GM23338 (cell line): ENCODE results near the gene RNF41. TPM values are rescaled to one million over a fixed set of nuclear protein-coding genes. Genes with fewer than 3 reads are reported as not detected.

ENCODE experiments used
- ATAC-seq: fragments of 200-7000 bp; cut with Tn5 transposase; 3 replicates; pipeline ENCODE4 v1.9.1; 2020
- DNase-seq: peaks from one replicate; pipeline ENCODE4 v3.0.0-alpha.2; 2015; ENCODE audit warnings: low spot score
- H2AFZ ChIP-seq: fragments of 200-600 bp; sonication (generic); 2 replicates; pipeline ENCODE4 v1.8.0; 2016; ENCODE audit warnings: antibody characterized with exemption, mild to moderate bottlenecking, moderate library complexity
- H3F3A ChIP-seq: fragments of 200-600 bp; sonication (generic); replicated peaks from 2 replicates; pipeline ENCODE4 v1.8.0; 2017; ENCODE audit warnings: antibody characterized with exemption, mixed run types, low read depth
- H3K27ac ChIP-seq: fragments of 200-600 bp; sonication (generic); 2 replicates; pipeline ENCODE4 v1.6.1; 2016; ENCODE audit warnings: low read depth
- H3K27me3 ChIP-seq: fragments of 200-600 bp; sonication (generic); 2 replicates; pipeline ENCODE4 v1.8.0; 2016; ENCODE audit warnings: mild to moderate bottlenecking, mixed run types, moderate library complexity; ENCODE audit not compliant: insufficient read depth
- H3K36me3 ChIP-seq: fragments of 200-600 bp; sonication (generic); 2 replicates; pipeline ENCODE4 v1.8.0; 2016; ENCODE audit warnings: mild to moderate bottlenecking; ENCODE audit not compliant: insufficient read depth
- H3K4me1 ChIP-seq: fragments of 200-600 bp; sonication (generic); 2 replicates; pipeline ENCODE4 v1.8.0; 2016; ENCODE audit warnings: mild to moderate bottlenecking, moderate library complexity; ENCODE audit not compliant: insufficient read depth
- H3K4me2 ChIP-seq: fragments of 200-600 bp; sonication (generic); 2 replicates; pipeline ENCODE4 v1.7.1; 2017; ENCODE audit warnings: mixed run types
- H3K4me3 ChIP-seq: fragments of 200-600 bp; sonication (generic); 2 replicates; pipeline ENCODE4 v1.6.1; 2016; ENCODE audit warnings: mixed run types
- H3K79me2 ChIP-seq: fragments of 200-600 bp; sonication (generic); replicated peaks from 2 replicates; pipeline ENCODE4 v1.8.0; 2017; ENCODE audit warnings: mild to moderate bottlenecking; ENCODE audit not compliant: insufficient read depth
- H3K9me2 ChIP-seq: fragments of 200-600 bp; sonication (generic); 2 replicates; pipeline ENCODE4 v1.8.0; 2017; ENCODE audit not compliant: insufficient read depth
- H4K20me1 ChIP-seq: fragments of 200-600 bp; sonication (generic); replicated peaks from 2 replicates; pipeline ENCODE4 v1.8.0; 2017; ENCODE audit warnings: mild to moderate bottlenecking; ENCODE audit not compliant: insufficient read depth
- H3K27ac Mint-ChIP-seq: 2 replicates; pipeline ENCODE4 v1.8.0; 2020; ENCODE audit warnings: inconsistent platforms, mild to moderate bottlenecking, moderate library complexity, mixed read lengths
- H3K27me3 Mint-ChIP-seq: 3 replicates; pipeline ENCODE4 v1.8.0; 2022; ENCODE audit warnings: low read depth, mild to moderate bottlenecking, moderate library complexity, mixed read lengths, inconsistent platforms; ENCODE audit not compliant: insufficient read depth, poor library complexity
- H3K36me3 Mint-ChIP-seq: 3 replicates; pipeline ENCODE4 v1.8.0; 2021; ENCODE audit warnings: low read depth, mild to moderate bottlenecking, inconsistent platforms, moderate library complexity, mixed read lengths
- H3K4me1 Mint-ChIP-seq: 3 replicates; pipeline ENCODE4 v1.8.0; 2020; ENCODE audit warnings: mild to moderate bottlenecking, inconsistent platforms, mixed read lengths
- H3K4me3 Mint-ChIP-seq: 3 replicates; pipeline ENCODE4 v1.8.0; 2021; ENCODE audit warnings: moderate library complexity, mild to moderate bottlenecking, inconsistent platforms, mixed read lengths
- H3K9me3 Mint-ChIP-seq: 3 replicates; pipeline ENCODE4 v1.8.0; 2020; ENCODE audit warnings: moderate library complexity, mild to moderate bottlenecking, inconsistent platforms, mixed read lengths
- CREB1 ChIP-seq: fragments of 250-450 bp; sonication (Bioruptor Pico); IDR thresholded peaks from 2 replicates; pipeline ENCODE4 v1.5.0; 2020; ENCODE audit warnings: low read depth, mild to moderate bottlenecking, moderate library complexity
- EZH2phosphoT487 ChIP-seq: fragments of 200-600 bp; sonication (generic); IDR thresholded peaks from one replicate; pipeline ENCODE4 v1.8.1; 2018; ENCODE audit warnings: antibody characterized with exemption; ENCODE audit not compliant: unreplicated experiment
- JUNB ChIP-seq: IDR thresholded peaks from one replicate; pipeline ENCODE4 v1.6.1; 2016; ENCODE audit warnings: antibody characterized with exemption; ENCODE audit not compliant: unreplicated experiment
- POLR2AphosphoS5 ChIP-seq: IDR thresholded peaks from 2 replicates; pipeline ENCODE4 v1.6.1; 2016; ENCODE audit warnings: antibody characterized with exemption, low read depth
- STAT1 ChIP-seq: IDR thresholded peaks from one replicate; pipeline ENCODE4 v1.6.1; 2016; ENCODE audit warnings: antibody characterized with exemption; ENCODE audit not compliant: unreplicated experiment
- ZNF114 ChIP-seq: fragments of 250-450 bp; sonication (Bioruptor Pico); IDR thresholded peaks from 2 replicates; pipeline ENCODE4 v1.5.0; 2020; ENCODE audit warnings: mild to moderate bottlenecking, moderate library complexity
- ZNF331 ChIP-seq: fragments of 250-450 bp; sonication (Bioruptor Pico); IDR thresholded peaks from 2 replicates; pipeline ENCODE4 v1.5.0; 2020; ENCODE audit warnings: low read depth, mild to moderate bottlenecking, moderate library complexity
- polyA plus RNA-seq: library from polyadenylated mRNA; unstranded; fragments of >200 nt; fragmentation: Nextera tagmentation; extraction: Ambion mirVana; gene quantifications from 2 replicates; pipeline ENCODE4 v1.2.1, GENCODE V29; 2016
- total RNA-seq: library from RNA; depleted of rRNA; stranded (reverse); fragments of >200 nt; shearing (Covaris generic); gene quantifications from 2 replicates; pipeline ENCODE4 v1.2.3, GENCODE V29; 2014
- TF ChIP-seq, protein P1 (sequence below): fragments of 250-450 bp; sonication (Bioruptor Pico); IDR thresholded peaks from 2 replicates; pipeline ENCODE4 v1.5.0; 2020; ENCODE audit warnings: mild to moderate bottlenecking, moderate library complexity
- TF ChIP-seq, protein P2 (sequence below): IDR thresholded peaks from one replicate; pipeline ENCODE4 v1.6.1; 2018; ENCODE audit warnings: antibody characterized with exemption; ENCODE audit not compliant: unreplicated experiment
- TF ChIP-seq, protein P3 (sequence below), 2 experiments: fragments of 200-600 bp in 1 of 2; sonication (generic) in 1 of 2; conservative IDR thresholded peaks; 2 replicates each; pipeline versions ENCODE4 v1.5.1 to v1.6.1; 2016 to 2017; ENCODE audit warnings: antibody characterized with exemption in 2 of 2, low read depth in 2 of 2, mild to moderate bottlenecking in 2 of 2, moderate library complexity in 1 of 2

Gene RNF41
- total and polyA plus RNA-seq, 2 experiments from 2014 or later: 15.3 to 77.1 TPM

DNA sequence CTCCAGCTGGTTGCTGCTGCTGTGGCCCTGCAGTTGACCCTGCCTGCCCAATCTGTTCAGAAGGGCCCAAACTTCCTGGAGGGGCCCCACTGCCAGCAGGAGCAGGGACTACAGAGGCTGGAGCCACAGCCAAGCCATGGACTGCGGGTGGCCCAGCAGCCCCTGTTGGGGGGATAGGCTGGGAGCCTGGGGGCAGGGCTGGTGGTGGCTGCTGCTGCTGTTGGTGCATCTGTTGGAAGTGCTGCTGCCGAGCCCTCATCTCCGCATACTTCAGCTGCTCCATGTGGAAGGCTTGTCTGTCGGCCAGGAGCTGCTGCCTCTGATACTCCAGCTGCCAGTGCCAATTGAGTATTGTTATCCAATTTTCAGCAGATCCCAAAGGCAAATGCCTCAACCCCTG, 56.4 kb downstream of the RNF41 start:
- Histone ChIP-seq H3K4me1 (peaks cover 30% of the 10 kb centered on the region), H3K4me2 (no peak overlapping the region), H3K36me3 (peaks cover 62% of the 10 kb centered on the region), H3K79me2 (0 out of 2 replicates have a peak, but pooled peaks cover 10% of the 10 kb centered on the region), H2AFZ (no peak overlapping the region), H3K4me3 (no peak overlapping the region), H3K27ac (0 out of 2 replicates have a peak overlapping the region, but pooled peaks have one; percentile 63), H4K20me1 (peaks cover 25% of the 10 kb centered on the region), H3K9me2 (no peaks in the 10 kb centered on the region), H3K27me3 (no peaks in the 10 kb centered on the region), H3F3A (peaks cover 51% of the 10 kb centered on the region)
- Mint-ChIP-seq H3K27ac (peak overlapping the region; percentile 18; the same call in 1 of the 2 replicates), H3K9me3 (no peaks in the 10 kb centered on the region), H3K4me1 (peaks cover 35% of the 10 kb centered on the region), H3K4me3 (no peak overlapping the region), H3K36me3 (peaks cover 93% of the 10 kb centered on the region), H3K27me3 (peaks cover 34% of the 10 kb centered on the region)
- peak; percentile 1; the same call in 2 of the 3 replicates for ATAC-seq
- no peak for DNase-seq
- no peak for TF ChIP-seq EZH2phosphoT487
- TF ChIP-seq ZNF331 (CRISPR knock-in tag): no peak
- no peak for TF ChIP-seq POLR2AphosphoS5
- TF ChIP-seq CREB1 (CRISPR knock-in tag): no peak
- TF ChIP-seq, protein P1, sequence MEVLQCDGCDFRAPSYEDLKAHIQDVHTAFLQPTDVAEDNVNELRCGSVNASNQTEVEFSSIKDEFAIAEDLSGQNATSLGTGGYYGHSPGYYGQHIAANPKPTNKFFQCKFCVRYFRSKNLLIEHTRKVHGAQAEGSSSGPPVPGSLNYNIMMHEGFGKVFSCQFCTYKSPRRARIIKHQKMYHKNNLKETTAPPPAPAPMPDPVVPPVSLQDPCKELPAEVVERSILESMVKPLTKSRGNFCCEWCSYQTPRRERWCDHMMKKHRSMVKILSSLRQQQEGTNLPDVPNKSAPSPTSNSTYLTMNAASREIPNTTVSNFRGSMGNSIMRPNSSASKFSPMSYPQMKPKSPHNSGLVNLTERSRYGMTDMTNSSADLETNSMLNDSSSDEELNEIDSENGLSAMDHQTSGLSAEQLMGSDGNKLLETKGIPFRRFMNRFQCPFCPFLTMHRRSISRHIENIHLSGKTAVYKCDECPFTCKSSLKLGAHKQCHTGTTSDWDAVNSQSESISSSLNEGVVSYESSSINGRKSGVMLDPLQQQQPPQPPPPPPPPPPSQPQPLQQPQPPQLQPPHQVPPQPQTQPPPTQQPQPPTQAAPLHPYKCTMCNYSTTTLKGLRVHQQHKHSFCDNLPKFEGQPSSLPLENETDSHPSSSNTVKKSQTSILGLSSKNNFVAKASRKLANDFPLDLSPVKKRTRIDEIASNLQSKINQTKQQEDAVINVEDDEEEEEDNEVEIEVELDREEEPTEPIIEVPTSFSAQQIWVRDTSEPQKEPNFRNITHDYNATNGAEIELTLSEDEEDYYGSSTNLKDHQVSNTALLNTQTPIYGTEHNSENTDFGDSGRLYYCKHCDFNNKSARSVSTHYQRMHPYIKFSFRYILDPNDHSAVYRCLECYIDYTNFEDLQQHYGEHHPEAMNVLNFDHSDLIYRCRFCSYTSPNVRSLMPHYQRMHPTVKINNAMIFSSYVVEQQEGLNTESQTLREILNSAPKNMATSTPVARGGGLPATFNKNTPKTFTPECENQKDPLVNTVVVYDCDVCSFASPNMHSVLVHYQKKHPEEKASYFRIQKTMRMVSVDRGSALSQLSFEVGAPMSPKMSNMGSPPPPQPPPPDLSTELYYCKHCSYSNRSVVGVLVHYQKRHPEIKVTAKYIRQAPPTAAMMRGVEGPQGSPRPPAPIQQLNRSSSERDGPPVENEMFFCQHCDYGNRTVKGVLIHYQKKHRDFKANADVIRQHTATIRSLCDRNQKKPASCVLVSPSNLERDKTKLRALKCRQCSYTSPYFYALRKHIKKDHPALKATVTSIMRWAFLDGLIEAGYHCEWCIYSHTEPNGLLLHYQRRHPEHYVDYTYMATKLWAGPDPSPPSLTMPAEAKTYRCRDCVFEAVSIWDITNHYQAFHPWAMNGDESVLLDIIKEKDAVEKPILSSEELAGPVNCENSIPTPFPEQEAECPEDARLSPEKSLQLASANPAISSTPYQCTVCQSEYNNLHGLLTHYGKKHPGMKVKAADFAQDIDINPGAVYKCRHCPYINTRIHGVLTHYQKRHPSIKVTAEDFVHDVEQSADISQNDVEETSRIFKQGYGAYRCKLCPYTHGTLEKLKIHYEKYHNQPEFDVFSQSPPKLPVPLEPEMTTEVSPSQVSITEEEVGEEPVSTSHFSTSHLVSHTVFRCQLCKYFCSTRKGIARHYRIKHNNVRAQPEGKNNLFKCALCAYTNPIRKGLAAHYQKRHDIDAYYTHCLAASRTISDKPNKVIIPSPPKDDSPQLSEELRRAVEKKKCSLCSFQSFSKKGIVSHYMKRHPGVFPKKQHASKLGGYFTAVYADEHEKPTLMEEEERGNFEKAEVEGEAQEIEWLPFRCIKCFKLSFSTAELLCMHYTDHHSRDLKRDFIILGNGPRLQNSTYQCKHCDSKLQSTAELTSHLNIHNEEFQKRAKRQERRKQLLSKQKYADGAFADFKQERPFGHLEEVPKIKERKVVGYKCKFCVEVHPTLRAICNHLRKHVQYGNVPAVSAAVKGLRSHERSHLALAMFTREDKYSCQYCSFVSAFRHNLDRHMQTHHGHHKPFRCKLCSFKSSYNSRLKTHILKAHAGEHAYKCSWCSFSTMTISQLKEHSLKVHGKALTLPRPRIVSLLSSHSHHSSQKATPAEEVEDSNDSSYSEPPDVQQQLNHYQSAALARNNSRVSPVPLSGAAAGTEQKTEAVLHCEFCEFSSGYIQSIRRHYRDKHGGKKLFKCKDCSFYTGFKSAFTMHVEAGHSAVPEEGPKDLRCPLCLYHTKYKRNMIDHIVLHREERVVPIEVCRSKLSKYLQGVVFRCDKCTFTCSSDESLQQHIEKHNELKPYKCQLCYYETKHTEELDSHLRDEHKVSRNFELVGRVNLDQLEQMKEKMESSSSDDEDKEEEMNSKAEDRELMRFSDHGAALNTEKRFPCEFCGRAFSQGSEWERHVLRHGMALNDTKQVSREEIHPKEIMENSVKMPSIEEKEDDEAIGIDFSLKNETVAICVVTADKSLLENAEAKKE (CRISPR knock-in tag): no peak

DNA sequence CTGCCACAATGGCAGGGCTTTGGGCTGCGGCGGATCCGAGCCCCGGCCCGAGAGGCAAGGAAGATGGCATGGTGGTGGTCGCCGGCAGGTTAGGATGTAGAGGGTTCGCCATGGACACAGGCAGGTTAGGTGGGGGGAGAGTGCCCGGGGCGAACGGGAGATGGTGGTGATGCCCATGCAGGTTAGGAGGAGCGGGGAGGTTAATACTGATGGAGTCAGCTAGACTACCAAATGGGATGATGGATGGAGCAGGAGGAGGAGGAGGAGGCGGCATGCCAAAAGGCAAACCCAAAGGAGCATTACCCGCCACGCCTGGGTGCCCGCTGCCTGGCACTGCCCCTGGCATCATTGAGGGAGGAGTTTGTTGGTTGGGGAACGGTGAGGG, 57.4 kb downstream of the RNF41 start:
- Histone ChIP-seq H3K4me1 (peaks cover 40% of the 10 kb centered on the region), H3K4me2 (no peak overlapping the region), H3K36me3 (peaks cover 67% of the 10 kb centered on the region), H3K27me3 (no peaks in the 10 kb centered on the region), H3F3A (peaks cover 59% of the 10 kb centered on the region), H3K27ac (0 out of 2 replicates have a peak overlapping the region, but pooled peaks have one; percentile 98), H4K20me1 (peaks cover 25% of the 10 kb centered on the region), H3K4me3 (no peak overlapping the region), H3K9me2 (no peaks in the 10 kb centered on the region), H3K79me2 (peaks cover 20% of the 10 kb centered on the region), H2AFZ (no peak overlapping the region)
- Mint-ChIP-seq H3K27me3 (peaks cover 36% of the 10 kb centered on the region), H3K4me1 (peaks cover 46% of the 10 kb centered on the region), H3K27ac (no peak overlapping the region; the same call in 1 of the 2 replicates), H3K36me3 (peaks cover 93% of the 10 kb centered on the region), H3K9me3 (no peaks in the 10 kb centered on the region), H3K4me3 (no peak overlapping the region)
- 0 out of 3 replicates have a peak, but pooled peaks have one; percentile 0 for ATAC-seq
- DNase-seq: no peak
- TF ChIP-seq JUNB: no peak
- TF ChIP-seq ZNF114 (CRISPR knock-in tag): no peak
- TF ChIP-seq ZNF331 (CRISPR knock-in tag): no peak
- TF ChIP-seq STAT1: no peak
- TF ChIP-seq, protein P2, sequence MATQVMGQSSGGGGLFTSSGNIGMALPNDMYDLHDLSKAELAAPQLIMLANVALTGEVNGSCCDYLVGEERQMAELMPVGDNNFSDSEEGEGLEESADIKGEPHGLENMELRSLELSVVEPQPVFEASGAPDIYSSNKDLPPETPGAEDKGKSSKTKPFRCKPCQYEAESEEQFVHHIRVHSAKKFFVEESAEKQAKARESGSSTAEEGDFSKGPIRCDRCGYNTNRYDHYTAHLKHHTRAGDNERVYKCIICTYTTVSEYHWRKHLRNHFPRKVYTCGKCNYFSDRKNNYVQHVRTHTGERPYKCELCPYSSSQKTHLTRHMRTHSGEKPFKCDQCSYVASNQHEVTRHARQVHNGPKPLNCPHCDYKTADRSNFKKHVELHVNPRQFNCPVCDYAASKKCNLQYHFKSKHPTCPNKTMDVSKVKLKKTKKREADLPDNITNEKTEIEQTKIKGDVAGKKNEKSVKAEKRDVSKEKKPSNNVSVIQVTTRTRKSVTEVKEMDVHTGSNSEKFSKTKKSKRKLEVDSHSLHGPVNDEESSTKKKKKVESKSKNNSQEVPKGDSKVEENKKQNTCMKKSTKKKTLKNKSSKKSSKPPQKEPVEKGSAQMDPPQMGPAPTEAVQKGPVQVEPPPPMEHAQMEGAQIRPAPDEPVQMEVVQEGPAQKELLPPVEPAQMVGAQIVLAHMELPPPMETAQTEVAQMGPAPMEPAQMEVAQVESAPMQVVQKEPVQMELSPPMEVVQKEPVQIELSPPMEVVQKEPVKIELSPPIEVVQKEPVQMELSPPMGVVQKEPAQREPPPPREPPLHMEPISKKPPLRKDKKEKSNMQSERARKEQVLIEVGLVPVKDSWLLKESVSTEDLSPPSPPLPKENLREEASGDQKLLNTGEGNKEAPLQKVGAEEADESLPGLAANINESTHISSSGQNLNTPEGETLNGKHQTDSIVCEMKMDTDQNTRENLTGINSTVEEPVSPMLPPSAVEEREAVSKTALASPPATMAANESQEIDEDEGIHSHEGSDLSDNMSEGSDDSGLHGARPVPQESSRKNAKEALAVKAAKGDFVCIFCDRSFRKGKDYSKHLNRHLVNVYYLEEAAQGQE: no peak
- TF ChIP-seq POLR2AphosphoS5: no peak
- TF ChIP-seq, protein P3, sequence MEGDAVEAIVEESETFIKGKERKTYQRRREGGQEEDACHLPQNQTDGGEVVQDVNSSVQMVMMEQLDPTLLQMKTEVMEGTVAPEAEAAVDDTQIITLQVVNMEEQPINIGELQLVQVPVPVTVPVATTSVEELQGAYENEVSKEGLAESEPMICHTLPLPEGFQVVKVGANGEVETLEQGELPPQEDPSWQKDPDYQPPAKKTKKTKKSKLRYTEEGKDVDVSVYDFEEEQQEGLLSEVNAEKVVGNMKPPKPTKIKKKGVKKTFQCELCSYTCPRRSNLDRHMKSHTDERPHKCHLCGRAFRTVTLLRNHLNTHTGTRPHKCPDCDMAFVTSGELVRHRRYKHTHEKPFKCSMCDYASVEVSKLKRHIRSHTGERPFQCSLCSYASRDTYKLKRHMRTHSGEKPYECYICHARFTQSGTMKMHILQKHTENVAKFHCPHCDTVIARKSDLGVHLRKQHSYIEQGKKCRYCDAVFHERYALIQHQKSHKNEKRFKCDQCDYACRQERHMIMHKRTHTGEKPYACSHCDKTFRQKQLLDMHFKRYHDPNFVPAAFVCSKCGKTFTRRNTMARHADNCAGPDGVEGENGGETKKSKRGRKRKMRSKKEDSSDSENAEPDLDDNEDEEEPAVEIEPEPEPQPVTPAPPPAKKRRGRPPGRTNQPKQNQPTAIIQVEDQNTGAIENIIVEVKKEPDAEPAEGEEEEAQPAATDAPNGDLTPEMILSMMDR (conservative IDR thresholded peaks at IDR 0.05; ENCODE audit: low read depth in 2 of 2): no peak
